Activated T-helper 1 cell treated with Interleukin-2 at 50 U/mL for 16 hours (primary cell): Measurements from ENCODE around the gene SEPTIN2.
"Not testable (repeated sequence)": the region's sequence is repeated elsewhere in the genome, so short reads cannot be mapped to it uniquely, and the experiment has no call there.

Experiments used
- DNase-seq: peaks from one replicate; pipeline ENCODE4 v3.0.0-alpha.2; 2020; ENCODE audit warnings: low read depth

SEPTIN2 gene

GRCh38 chr2:241314226-241315092, 1.3 kb upstream of the SEPTIN2 start:
- no peak for DNase-seq

DNA sequence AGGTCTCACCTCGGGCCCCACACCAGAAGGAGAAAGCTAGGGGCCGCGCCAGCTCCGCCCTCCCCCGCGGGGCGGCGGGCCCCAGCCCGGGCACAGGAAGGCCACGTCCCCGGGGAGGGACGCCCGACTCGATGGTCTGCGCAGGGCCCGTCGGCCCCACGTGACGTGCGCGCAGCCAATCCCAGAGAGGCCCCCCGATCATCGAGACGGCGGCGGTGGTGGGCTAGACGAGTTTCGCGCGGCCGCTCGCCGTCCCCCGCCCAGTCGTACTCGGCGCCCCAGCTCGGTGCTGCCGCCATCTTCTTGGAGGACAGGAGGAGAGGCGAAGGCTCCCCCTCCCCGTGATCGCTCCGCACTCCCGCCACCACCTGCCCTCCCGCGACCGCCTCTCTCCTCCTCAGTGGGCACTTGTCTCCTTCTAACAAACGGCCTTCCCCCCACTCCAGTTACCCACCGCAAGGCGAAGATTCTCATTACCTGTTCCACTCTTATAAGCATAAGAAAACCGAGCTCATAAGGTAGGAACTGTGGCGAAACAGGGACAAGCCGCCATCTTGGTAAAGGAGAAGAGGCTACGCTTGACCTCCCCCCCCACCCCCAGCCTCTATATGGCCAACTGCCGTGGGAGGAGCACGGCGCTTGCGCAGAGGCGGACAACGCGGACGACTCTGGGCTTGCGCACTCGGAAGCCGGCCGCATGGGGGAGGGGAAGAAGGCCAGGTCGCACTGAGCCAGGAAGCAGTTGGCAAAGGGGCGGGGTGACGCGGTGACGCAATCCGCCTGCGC, 439 bp upstream of the SEPTIN2 start, which contains the start of gene HDLBP:
TSS of gene HDLBP (minus strand) at position 580 of the 786 bp plus-strand sequence. CDS start 48,803 bp downstream, outside the sequence.
- DNase-seq: peak; percentile 100

- DNase-seq: no peak
Observed at GRCh38 chr2:241316825-241317224, 1.1 kb downstream of the SEPTIN2 start.

- no peak for DNase-seq
Observed at GRCh38 chr2:241317391-241317790, 1.7 kb downstream of the SEPTIN2 start.

DNA sequence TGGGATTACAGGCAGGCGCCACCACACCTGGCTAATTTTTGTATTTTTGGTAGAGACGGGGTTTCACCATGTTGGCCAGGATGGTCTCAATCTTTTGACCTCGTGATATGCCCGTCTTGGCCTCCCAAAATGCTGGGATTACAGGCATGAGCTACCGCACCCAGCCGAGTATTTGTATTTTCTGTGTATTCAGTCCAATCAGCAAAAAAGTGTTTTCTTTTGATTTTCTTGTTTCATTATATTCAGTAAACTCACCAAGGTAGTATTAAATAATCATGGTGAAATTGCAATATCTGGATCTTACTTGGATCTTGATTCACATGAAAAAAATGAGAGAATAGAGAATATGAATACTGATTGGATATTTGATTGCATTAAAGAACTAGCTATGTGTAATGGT, 3.1 kb downstream of the SEPTIN2 start:
- not testable (repeated sequence) for DNase-seq

- DNase-seq: no peak
Observed at GRCh38 chr2:241320394-241320793, 4.7 kb downstream of the SEPTIN2 start.

DNA sequence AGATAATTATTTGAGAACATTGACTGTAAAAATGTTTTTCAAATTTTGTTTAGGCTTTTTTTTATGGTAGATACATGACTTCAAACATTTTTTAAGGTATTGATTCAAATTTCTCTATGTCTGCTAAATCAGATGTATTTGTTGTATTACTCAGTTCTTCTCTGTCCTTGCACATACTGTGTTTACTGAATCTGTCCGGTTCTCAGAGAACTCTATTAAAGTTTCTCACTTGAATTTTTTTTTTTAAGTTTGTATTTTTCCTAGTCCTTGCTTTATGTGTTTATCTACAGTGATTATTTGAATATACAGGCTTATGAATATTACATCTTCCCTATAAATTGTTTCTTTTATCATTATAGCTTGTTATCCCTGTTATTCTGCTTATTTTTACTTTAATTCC, 5.3 kb downstream of the SEPTIN2 start:
- DNase-seq: no peak

GRCh38 chr2:241321886-241322285, 6.2 kb downstream of the SEPTIN2 start:
- no peak for DNase-seq

DNA sequence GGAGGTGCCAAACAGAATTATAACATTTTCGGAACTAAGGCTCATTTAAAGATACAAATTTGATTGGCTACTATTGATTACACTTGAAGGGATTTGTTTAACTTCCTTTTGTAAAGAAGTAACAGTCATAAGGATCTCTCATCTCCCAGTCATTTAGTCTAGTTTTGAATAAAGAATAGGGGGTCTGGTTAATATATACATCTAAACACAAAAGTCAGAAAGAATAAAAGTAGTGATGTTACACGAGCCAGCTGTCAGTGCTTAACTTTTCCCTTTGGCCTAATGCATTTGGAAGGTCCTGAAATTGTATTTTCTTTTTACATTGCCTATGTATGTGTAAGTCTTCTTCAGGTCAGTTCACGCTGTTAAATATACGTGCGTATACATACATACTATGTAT, 8.1 kb downstream of the SEPTIN2 start:
- no peak for DNase-seq

- DNase-seq: no peak
Observed at GRCh38 chr2:241324775-241325174, 9.1 kb downstream of the SEPTIN2 start.

DNA sequence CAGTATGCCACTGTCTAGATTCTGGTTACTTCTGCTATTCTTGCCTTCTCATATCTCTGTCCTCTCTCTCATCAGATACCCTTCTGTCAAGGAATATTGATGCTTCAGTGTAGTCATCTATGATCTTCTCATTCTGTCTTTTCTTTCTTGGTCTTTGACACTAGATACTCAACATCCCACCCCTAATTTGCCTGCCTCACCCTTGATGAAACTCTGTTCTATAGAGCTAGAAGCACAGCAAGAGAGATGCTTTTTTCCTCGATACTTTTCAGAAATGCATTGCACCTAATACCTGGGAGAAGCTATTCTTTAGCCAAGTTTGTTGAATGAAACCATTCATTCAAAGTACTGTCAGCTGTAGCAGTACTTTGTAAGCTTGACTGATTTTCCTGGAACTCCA, 9.5 kb downstream of the SEPTIN2 start:
- no peak for DNase-seq

DNA sequence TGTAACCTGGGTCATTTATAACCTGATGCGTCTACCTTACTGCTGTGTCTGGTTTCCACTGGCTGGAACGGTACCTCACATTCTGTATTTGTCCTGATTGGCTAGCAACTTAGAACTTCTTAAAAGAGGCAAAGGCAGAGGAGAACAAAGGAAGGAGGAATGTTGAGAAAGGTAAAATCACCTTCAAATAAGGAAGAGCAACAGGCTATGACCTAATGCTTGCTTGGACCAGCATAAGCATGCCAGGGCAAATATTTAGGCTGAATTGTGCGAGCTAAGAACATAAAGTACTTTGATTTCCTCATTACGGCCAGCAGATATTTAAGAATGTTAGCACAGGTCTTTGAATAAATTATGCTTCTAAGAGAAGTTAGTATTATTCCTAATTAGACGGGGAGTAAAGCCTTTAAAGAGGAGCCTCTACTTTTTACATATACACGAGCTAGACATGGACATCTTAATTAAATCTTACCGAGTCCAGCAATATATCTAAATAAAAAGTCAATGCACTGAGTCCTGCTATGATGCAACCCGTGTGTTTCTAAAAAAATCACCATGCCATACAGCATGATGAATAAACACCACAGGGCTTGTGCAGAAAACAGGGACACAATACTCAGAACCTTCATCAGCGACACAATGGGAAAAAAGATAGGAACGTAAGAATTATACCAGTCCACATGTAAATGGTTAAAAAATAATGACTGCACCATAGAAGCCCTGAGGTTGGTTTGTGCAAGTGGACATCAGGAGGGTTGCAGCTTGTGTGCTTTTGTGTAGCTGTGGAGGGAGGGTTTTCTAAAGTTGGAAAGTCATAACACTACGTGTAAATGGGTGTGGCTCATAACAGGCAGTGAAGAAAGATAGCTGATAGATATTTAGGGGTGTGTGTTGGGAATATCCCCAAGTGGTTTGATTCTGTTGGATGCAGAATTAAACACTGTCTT, 14.2 kb downstream of the SEPTIN2 start:
- DNase-seq: no peak

GRCh38 chr2:241330616-241330981, 14.9 kb downstream of the SEPTIN2 start:
- no peak for DNase-seq

- DNase-seq: no peak
Observed at GRCh38 chr2:241334813-241335212, 19.1 kb downstream of the SEPTIN2 start.

DNA sequence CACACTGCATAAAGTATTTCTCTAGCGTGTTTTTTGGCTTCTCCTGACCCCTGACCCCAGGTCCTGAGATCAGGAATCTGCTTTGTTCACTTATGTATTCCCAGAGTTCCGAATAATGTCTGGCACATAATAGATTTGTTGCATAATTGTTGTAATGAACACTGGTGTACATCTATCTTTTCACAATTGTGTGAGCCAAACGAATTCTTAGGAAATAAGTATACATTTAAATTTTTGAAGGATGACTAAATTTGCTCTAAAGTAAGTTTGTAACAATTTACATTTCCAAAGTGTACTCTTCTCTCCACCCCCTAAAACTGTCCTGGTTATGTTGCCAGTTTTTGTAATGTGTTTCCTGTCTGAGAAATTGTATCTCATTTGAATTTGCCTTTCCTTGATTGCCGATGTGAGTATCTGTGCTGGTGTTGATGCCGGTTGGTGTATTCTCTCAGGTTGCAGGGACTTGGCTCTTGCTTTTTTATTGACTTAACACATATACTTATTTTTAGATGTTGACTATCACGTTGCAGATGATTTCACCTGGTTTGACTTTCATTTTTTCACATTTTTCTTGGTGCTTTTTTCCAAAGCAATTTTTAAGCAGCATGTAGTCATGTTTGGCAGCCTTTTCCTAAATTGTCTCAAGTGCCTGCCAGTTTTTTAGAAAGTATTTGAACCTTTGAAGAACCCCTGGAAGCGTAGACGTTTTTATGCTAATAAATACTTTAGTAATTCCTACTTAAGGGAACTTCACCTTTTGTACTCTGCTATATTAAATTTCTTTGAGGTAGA, 24.3 kb downstream of the SEPTIN2 start:
- DNase-seq: no peak

DNA sequence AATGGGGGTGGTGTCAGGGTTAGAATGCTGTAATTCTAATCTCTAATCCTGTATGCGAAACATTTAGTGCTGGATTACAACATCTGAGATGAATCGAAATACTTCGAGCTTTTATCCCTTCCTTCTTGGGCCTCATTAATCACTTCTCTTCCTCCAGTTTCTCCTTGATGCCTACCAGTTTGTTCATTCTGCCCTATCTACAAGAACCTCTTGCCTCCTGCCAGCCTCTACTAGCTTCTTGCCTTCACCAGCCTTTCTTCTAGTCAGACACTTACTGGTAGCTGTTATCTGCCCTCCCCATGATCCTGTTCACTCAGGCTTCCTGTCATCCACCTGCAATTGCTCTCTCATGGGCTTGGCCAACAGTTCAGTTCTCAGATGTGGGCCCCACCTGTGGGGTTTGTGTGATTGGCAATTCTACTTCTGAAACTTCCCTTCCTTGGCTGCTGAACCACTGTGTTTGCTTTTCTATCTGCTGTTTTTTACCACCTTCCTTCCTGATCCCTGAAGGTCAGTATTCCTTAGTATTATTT, 25.0 kb downstream of the SEPTIN2 start:
- no peak for DNase-seq

- DNase-seq: no peak
Observed at GRCh38 chr2:241344925-241345651, 29.4 kb downstream of the SEPTIN2 start.

DNA sequence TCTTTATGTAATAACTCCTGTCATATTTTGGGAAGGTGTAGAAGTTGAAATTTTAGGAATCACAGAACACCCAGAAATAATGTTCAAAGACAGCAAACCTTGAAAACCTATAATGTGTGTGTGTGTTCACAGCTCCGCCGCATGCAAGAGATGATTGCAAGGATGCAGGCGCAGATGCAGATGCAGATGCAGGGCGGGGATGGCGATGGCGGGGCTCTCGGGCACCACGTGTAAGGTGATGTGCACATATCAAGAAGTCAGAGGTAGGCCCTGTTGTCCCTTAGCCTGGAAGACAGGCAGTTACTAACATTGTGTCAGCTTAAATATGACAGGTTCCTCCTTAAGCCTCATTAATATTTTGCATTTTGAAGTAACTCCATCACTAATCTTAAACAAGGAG, 34.2 kb downstream of the SEPTIN2 start:
- no peak for DNase-seq

DNA sequence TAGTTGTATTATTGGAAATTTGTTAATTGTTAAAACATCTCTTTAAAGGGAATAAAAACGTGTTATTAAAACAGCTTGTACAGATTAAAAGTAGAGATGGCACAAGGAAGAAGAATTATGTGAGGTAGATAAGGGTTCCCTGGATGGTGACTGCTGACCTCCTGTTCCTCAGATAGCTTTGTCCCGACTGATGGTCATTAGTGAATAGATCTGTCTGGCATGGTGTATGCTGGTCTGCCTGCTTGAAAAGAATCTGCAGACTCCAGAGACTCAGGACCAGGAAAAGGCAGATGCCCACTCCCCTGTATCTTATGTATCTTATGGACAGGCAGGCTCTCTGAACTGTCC, 34.8 kb downstream of the SEPTIN2 start:
- no peak for DNase-seq

DNA sequence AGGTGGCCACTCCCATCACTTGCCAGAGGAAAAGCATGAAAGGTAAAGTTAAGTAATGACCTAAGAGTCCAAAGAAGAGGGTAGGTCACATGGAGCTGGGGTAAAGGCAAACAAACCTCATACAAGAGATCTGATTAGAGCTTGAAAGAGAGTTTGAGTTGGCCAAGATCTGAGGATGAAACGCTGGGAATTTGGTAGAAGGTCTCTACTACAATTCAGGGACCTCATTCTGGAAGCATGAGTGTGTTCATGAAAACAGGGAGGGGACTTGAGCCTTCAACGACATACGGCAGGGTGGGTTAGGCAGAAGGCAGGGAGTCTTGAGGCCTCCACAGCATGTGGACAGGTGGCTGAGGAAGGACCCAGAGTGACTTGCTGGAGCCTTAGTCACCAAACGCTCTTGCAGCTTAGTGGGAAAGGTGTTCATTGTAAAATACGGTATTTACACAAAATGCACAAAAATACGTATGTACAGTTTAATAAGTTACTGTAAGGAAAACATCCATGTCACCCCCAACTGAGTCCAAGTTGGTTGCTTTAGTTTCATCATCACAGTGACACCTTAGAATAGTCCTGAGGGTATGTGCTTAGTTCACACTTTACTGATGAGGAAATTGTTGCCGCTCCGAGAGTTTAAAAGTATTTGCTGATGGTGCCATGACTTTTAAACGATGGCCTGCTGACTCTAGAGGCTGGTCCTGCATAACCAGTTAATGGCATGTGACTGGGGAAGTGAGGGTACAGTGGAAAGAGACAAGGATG, 35.3 kb downstream of the SEPTIN2 start:
- no peak for DNase-seq
